Measurements from ENCODE around the gene EPB41L3. TPM values are rescaled to one million over a fixed set of nuclear protein-coding genes. Genes with fewer than 3 reads are reported as not detected.

EPB41L3 gene
- total RNA-seq, 1 experiment from 2014 or later = 0.34 TPM

DNA sequence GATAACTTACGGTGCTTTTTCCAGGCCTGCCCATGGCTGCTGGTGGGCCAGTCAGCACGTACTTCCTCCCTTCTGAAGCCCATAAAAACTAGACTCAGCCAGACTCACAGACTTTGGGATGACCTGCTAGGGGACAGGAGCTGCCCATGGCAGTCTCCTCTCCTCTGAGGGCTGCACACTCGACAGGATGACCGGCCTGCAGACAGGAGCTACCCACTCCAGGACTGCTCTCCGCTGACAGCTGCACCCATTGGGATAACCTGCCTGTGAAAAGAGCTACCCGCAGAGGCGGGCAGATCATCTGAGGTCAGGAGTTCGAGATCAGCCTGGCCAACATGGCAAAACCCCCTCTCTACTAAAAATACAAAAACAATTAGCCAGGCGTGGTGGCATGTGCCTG is 75.4 kb downstream of the EPB41L3 start:
- H4K20me1 ChIP-seq (ENCODE audit: insufficient read depth) = no peaks in the 10 kb centered on the region
- H3K4me2 ChIP-seq (ENCODE audit: low read length) = no peak overlapping the region
- H3K27me3 ChIP-seq (ENCODE audit: insufficient read depth, low read length) = no peaks in the 10 kb centered on the region
- CTCF ChIA-PET = no interaction called here
- peaks cover 8 to 38% of the 10 kb centered on the region in 2 experiments; a peak in 2 of 4 replicates for H3K9me3 ChIP-seq (ENCODE audit: control insufficient read depth in 1 of 2, insufficient read depth in 1 of 2, low read depth in 1 of 2, low read length in 2 of 2)
- no peak overlapping the region for H3K9ac ChIP-seq (ENCODE audit: low read length)
- POLR2A ChIA-PET = no interaction called here
- H3K36me3 ChIP-seq (ENCODE audit: control insufficient read depth in 1 of 2, insufficient read depth in 2 of 2, low read length in 2 of 2) = no peaks in the 10 kb centered on the region
- no peak overlapping the region for H2AFZ ChIP-seq (ENCODE audit: low read depth, low read length, poor library complexity, severe bottlenecking)
- no peak overlapping the region for H3K27ac ChIP-seq (ENCODE audit: low read depth, low read length)
- no peaks in the 10 kb centered on the region for H3K4me1 ChIP-seq (ENCODE audit: control insufficient read depth in 1 of 2, insufficient read depth in 2 of 2, low read length in 2 of 2)
- RAD21 ChIA-PET (ENCODE audit: low non-redundant PET in 1 of 2, low total read pairs in 2 of 2, uncharacterized antibody in 2 of 2, unreplicated experiment in 2 of 2) = no interaction called here
- DNase-seq (ENCODE audit: low read depth, low spot score) (no peak), ATAC-seq (no peak)
- BruUV-seq (replicated peaks) = no TSS peak
- no peaks in the 10 kb centered on the region for H3K9me2 ChIP-seq (ENCODE audit: insufficient read depth)
- intact Hi-C loops (cut with micrococcal nuclease) = no loop called here
- no peaks in the 10 kb centered on the region for H3K79me2 ChIP-seq (ENCODE audit: insufficient read depth, low read length)
- no peak overlapping the region for H3K4me3 ChIP-seq (replicated peaks in 1 of 2; ENCODE audit: low read depth in 1 of 2, low read length in 2 of 2)
- no peak for TF ChIP-seq SIN3A (IDR thresholded peaks at IDR 0.05; ENCODE audit: low read depth)
- TF ChIP-seq, protein P1, sequence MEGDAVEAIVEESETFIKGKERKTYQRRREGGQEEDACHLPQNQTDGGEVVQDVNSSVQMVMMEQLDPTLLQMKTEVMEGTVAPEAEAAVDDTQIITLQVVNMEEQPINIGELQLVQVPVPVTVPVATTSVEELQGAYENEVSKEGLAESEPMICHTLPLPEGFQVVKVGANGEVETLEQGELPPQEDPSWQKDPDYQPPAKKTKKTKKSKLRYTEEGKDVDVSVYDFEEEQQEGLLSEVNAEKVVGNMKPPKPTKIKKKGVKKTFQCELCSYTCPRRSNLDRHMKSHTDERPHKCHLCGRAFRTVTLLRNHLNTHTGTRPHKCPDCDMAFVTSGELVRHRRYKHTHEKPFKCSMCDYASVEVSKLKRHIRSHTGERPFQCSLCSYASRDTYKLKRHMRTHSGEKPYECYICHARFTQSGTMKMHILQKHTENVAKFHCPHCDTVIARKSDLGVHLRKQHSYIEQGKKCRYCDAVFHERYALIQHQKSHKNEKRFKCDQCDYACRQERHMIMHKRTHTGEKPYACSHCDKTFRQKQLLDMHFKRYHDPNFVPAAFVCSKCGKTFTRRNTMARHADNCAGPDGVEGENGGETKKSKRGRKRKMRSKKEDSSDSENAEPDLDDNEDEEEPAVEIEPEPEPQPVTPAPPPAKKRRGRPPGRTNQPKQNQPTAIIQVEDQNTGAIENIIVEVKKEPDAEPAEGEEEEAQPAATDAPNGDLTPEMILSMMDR (IDR thresholded peaks at IDR 0.05 in 2 of 3, conservative IDR thresholded peaks at IDR 0.05 in 1 of 3; ENCODE audit: borderline replicate concordance in 1 of 3, insufficient read depth in 1 of 3, low read depth in 2 of 3, low read length in 2 of 3) = no peak
- no peak for TF ChIP-seq RAD21 (IDR thresholded peaks at IDR 0.05; ENCODE audit: low read depth)
- TF ChIP-seq, protein P2, sequence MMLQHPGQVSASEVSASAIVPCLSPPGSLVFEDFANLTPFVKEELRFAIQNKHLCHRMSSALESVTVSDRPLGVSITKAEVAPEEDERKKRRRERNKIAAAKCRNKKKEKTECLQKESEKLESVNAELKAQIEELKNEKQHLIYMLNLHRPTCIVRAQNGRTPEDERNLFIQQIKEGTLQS (IDR thresholded peaks at IDR 0.05) = no peak
- TF ChIP-seq JUND (IDR thresholded peaks at IDR 0.05) = no peak
- TF ChIP-seq TCF7L2 (IDR thresholded peaks at IDR 0.05; ENCODE audit: borderline replicate concordance, extremely low read depth, insufficient read depth, insufficient read length) = no peak
- TF ChIP-seq EZH2 (IDR thresholded peaks at IDR 0.05) = no peak
- no peak for TF ChIP-seq POLR2A (IDR thresholded peaks at IDR 0.05; ENCODE audit: borderline replicate concordance, extremely low read depth, insufficient read depth, insufficient read length)
- no peak for TF ChIP-seq YY1 (IDR thresholded peaks at IDR 0.05; ENCODE audit: extremely low read depth, insufficient replicate concordance, low read depth, low read length)

Data from HCT116 (cell line).